ENCODE results near the gene BAG1.

GRCh38 chr9:33263131-33264002, 1.1 kb downstream of the BAG1 start:
- TF ChIP-seq POLR2A (IDR thresholded peaks at IDR 0.05) (no peak), POLR2AphosphoS5 (IDR thresholded peaks at IDR 0.05) (no peak)

All from gastroesophageal sphincter (tissue), 2 donors.